GM23338 (cell line): ENCODE results near the gene CAST. TPM values are rescaled to one million over a fixed set of nuclear protein-coding genes. Genes with fewer than 3 reads are reported as not detected.

Source experiments
- ATAC-seq: fragments of 200-7000 bp; cut with Tn5 transposase; 3 replicates; pipeline ENCODE4 v1.9.1; 2020
- DNase-seq: peaks from one replicate; pipeline ENCODE4 v3.0.0-alpha.2; 2015; ENCODE audit warnings: low spot score
- H2AFZ ChIP-seq: fragments of 200-600 bp; sonication (generic); 2 replicates; pipeline ENCODE4 v1.8.0; 2016; ENCODE audit warnings: antibody characterized with exemption, mild to moderate bottlenecking, moderate library complexity
- H3F3A ChIP-seq: fragments of 200-600 bp; sonication (generic); replicated peaks from 2 replicates; pipeline ENCODE4 v1.8.0; 2017; ENCODE audit warnings: antibody characterized with exemption, mixed run types, low read depth
- H3K27ac ChIP-seq: fragments of 200-600 bp; sonication (generic); 2 replicates; pipeline ENCODE4 v1.6.1; 2016; ENCODE audit warnings: low read depth
- H3K27me3 ChIP-seq: fragments of 200-600 bp; sonication (generic); 2 replicates; pipeline ENCODE4 v1.8.0; 2016; ENCODE audit warnings: mild to moderate bottlenecking, mixed run types, moderate library complexity; ENCODE audit not compliant: insufficient read depth
- H3K36me3 ChIP-seq: fragments of 200-600 bp; sonication (generic); 2 replicates; pipeline ENCODE4 v1.8.0; 2016; ENCODE audit warnings: mild to moderate bottlenecking; ENCODE audit not compliant: insufficient read depth
- H3K4me1 ChIP-seq: fragments of 200-600 bp; sonication (generic); 2 replicates; pipeline ENCODE4 v1.8.0; 2016; ENCODE audit warnings: mild to moderate bottlenecking, moderate library complexity; ENCODE audit not compliant: insufficient read depth
- H3K4me2 ChIP-seq: fragments of 200-600 bp; sonication (generic); 2 replicates; pipeline ENCODE4 v1.7.1; 2017; ENCODE audit warnings: mixed run types
- H3K4me3 ChIP-seq: fragments of 200-600 bp; sonication (generic); 2 replicates; pipeline ENCODE4 v1.6.1; 2016; ENCODE audit warnings: mixed run types
- H3K79me2 ChIP-seq: fragments of 200-600 bp; sonication (generic); replicated peaks from 2 replicates; pipeline ENCODE4 v1.8.0; 2017; ENCODE audit warnings: mild to moderate bottlenecking; ENCODE audit not compliant: insufficient read depth
- H3K9me2 ChIP-seq: fragments of 200-600 bp; sonication (generic); 2 replicates; pipeline ENCODE4 v1.8.0; 2017; ENCODE audit not compliant: insufficient read depth
- H4K20me1 ChIP-seq: fragments of 200-600 bp; sonication (generic); replicated peaks from 2 replicates; pipeline ENCODE4 v1.8.0; 2017; ENCODE audit warnings: mild to moderate bottlenecking; ENCODE audit not compliant: insufficient read depth
- H3K27ac Mint-ChIP-seq: 2 replicates; pipeline ENCODE4 v1.8.0; 2020; ENCODE audit warnings: inconsistent platforms, mild to moderate bottlenecking, moderate library complexity, mixed read lengths
- H3K27me3 Mint-ChIP-seq: 3 replicates; pipeline ENCODE4 v1.8.0; 2022; ENCODE audit warnings: low read depth, mild to moderate bottlenecking, moderate library complexity, mixed read lengths, inconsistent platforms; ENCODE audit not compliant: insufficient read depth, poor library complexity
- H3K36me3 Mint-ChIP-seq: 3 replicates; pipeline ENCODE4 v1.8.0; 2021; ENCODE audit warnings: low read depth, mild to moderate bottlenecking, inconsistent platforms, moderate library complexity, mixed read lengths
- H3K4me1 Mint-ChIP-seq: 3 replicates; pipeline ENCODE4 v1.8.0; 2020; ENCODE audit warnings: mild to moderate bottlenecking, inconsistent platforms, mixed read lengths
- H3K4me3 Mint-ChIP-seq: 3 replicates; pipeline ENCODE4 v1.8.0; 2021; ENCODE audit warnings: moderate library complexity, mild to moderate bottlenecking, inconsistent platforms, mixed read lengths
- H3K9me3 Mint-ChIP-seq: 3 replicates; pipeline ENCODE4 v1.8.0; 2020; ENCODE audit warnings: moderate library complexity, mild to moderate bottlenecking, inconsistent platforms, mixed read lengths
- CREB1 ChIP-seq: fragments of 250-450 bp; sonication (Bioruptor Pico); IDR thresholded peaks from 2 replicates; pipeline ENCODE4 v1.5.0; 2020; ENCODE audit warnings: low read depth, mild to moderate bottlenecking, moderate library complexity
- CTCF ChIP-seq, 2 experiments: fragments of 200-600 bp in 1 of 2; sonication (generic) in 1 of 2; conservative IDR thresholded peaks; 2 replicates each; pipeline versions ENCODE4 v1.5.1 to v1.6.1; 2016 to 2017; ENCODE audit warnings: antibody characterized with exemption in 2 of 2, low read depth in 2 of 2, mild to moderate bottlenecking in 2 of 2, moderate library complexity in 1 of 2
- ETS1 ChIP-seq: IDR thresholded peaks from 2 replicates; pipeline ENCODE4 v1.6.1; 2016; ENCODE audit warnings: antibody characterized with exemption
- EZH2 ChIP-seq: fragments of 200-600 bp; sonication (generic); IDR thresholded peaks from one replicate; pipeline ENCODE4 v1.8.0; 2017; ENCODE audit warnings: antibody characterized with exemption, mild to moderate bottlenecking, low read depth; ENCODE audit not compliant: unreplicated experiment
- EZH2phosphoT487 ChIP-seq: fragments of 200-600 bp; sonication (generic); IDR thresholded peaks from one replicate; pipeline ENCODE4 v1.8.1; 2018; ENCODE audit warnings: antibody characterized with exemption; ENCODE audit not compliant: unreplicated experiment
- JUNB ChIP-seq: IDR thresholded peaks from one replicate; pipeline ENCODE4 v1.6.1; 2016; ENCODE audit warnings: antibody characterized with exemption; ENCODE audit not compliant: unreplicated experiment
- NANOG ChIP-seq: IDR thresholded peaks from 2 replicates; pipeline ENCODE4 v1.6.1; 2016; ENCODE audit warnings: antibody characterized with exemption, borderline replicate concordance
- POLR2AphosphoS5 ChIP-seq: IDR thresholded peaks from 2 replicates; pipeline ENCODE4 v1.6.1; 2016; ENCODE audit warnings: antibody characterized with exemption, low read depth
- REST ChIP-seq: IDR thresholded peaks from one replicate; pipeline ENCODE4 v1.6.1; 2018; ENCODE audit warnings: antibody characterized with exemption; ENCODE audit not compliant: unreplicated experiment
- STAT1 ChIP-seq: IDR thresholded peaks from one replicate; pipeline ENCODE4 v1.6.1; 2016; ENCODE audit warnings: antibody characterized with exemption; ENCODE audit not compliant: unreplicated experiment
- ZNF114 ChIP-seq: fragments of 250-450 bp; sonication (Bioruptor Pico); IDR thresholded peaks from 2 replicates; pipeline ENCODE4 v1.5.0; 2020; ENCODE audit warnings: mild to moderate bottlenecking, moderate library complexity
- ZNF331 ChIP-seq: fragments of 250-450 bp; sonication (Bioruptor Pico); IDR thresholded peaks from 2 replicates; pipeline ENCODE4 v1.5.0; 2020; ENCODE audit warnings: low read depth, mild to moderate bottlenecking, moderate library complexity
- ZNF462 ChIP-seq: fragments of 250-450 bp; sonication (Bioruptor Pico); IDR thresholded peaks from 2 replicates; pipeline ENCODE4 v1.5.0; 2020; ENCODE audit warnings: mild to moderate bottlenecking, moderate library complexity
- polyA plus RNA-seq: library from polyadenylated mRNA; unstranded; fragments of >200 nt; fragmentation: Nextera tagmentation; extraction: Ambion mirVana; gene quantifications from 2 replicates; pipeline ENCODE4 v1.2.1, GENCODE V29; 2016
- total RNA-seq: library from RNA; depleted of rRNA; stranded (reverse); fragments of >200 nt; shearing (Covaris generic); gene quantifications from 2 replicates; pipeline ENCODE4 v1.2.3, GENCODE V29; 2014

CAST gene
- total and polyA plus RNA-seq, 2 experiments from 2014 or later: 37.9 to 57.7 TPM

- H4K20me1 ChIP-seq: no peaks in the 10 kb centered on the region
Observed at GRCh38 chr5:96725257-96725656, 63.1 kb downstream of the CAST start.

More at GRCh38 chr5:96725257-96725656, 63.1 kb downstream of the CAST start:
- no peak for ATAC-seq
- H3K36me3 Mint-ChIP-seq: no peaks in the 10 kb centered on the region
- TF ChIP-seq STAT1: no peak
- no peak for TF ChIP-seq EZH2
- no peak for TF ChIP-seq ETS1
- no peak for TF ChIP-seq EZH2phosphoT487
- TF ChIP-seq POLR2AphosphoS5: no peak
- no peak for TF ChIP-seq ZNF462 (CRISPR knock-in tag)
- no peak for TF ChIP-seq JUNB
- TF ChIP-seq REST: no peak
- no peak for TF ChIP-seq CTCF (conservative IDR thresholded peaks at IDR 0.05; ENCODE audit: low read depth in 2 of 2)
- no peak for TF ChIP-seq ZNF331
- no peak for TF ChIP-seq NANOG
- no peak for TF ChIP-seq CREB1 (CRISPR knock-in tag)
- TF ChIP-seq ZNF114 (CRISPR knock-in tag): no peak
- no peak for DNase-seq
- H3K27me3 Mint-ChIP-seq: no peaks in the 10 kb centered on the region
- Histone ChIP-seq H3K36me3 (no peaks in the 10 kb centered on the region), H3F3A (no peaks in the 10 kb centered on the region), H3K4me1 (no peaks in the 10 kb centered on the region), H3K4me2 (no peak overlapping the region), H3K27me3 (no peaks in the 10 kb centered on the region), H3K27ac (no peak overlapping the region), H2AFZ (no peak overlapping the region), H3K9me2 (no peaks in the 10 kb centered on the region), H3K79me2 (no peaks in the 10 kb centered on the region; the same call in 1 of the 2 replicates), H3K4me3 (no peak overlapping the region)
- H3K27ac Mint-ChIP-seq: no peak overlapping the region
- H3K9me3 Mint-ChIP-seq: no peaks in the 10 kb centered on the region
- H3K4me1 Mint-ChIP-seq: peaks cover 6% of the 10 kb centered on the region; the same call in 2 of the 3 replicates
- no peak overlapping the region for H3K4me3 Mint-ChIP-seq
